Stimulated activated CD4-positive, alpha-beta T cell treated with anti-CD3 and anti-CD28 coated beads, Interleukin-15, amount 100 ng/mL, for 24 hours (primary cell): Measurements from ENCODE around the gene PLCB1.
"Not testable (repeated sequence)": the region's sequence is repeated elsewhere in the genome, so short reads cannot be mapped to it uniquely, and the experiment has no call there.

Source experiments
- DNase-seq: peaks from one replicate; pipeline ENCODE4 v3.0.0-alpha.2; 2020

The PLCB1 gene

GRCh38 chr20:8635048-8635572, 503.0 kb downstream of the PLCB1 start:
- DNase-seq, result no peak

- no peak for DNase-seq
Measured at GRCh38 chr20:8635837-8636236, 503.8 kb downstream of the PLCB1 start.

- no peak for DNase-seq
Measured at GRCh38 chr20:8639112-8639778, 507.2 kb downstream of the PLCB1 start.

GRCh38 chr20:8640461-8640860, 508.4 kb downstream of the PLCB1 start:
- no peak for DNase-seq

- DNase-seq, result no peak
Measured at GRCh38 chr20:8642247-8642646, 510.2 kb downstream of the PLCB1 start.

- DNase-seq, result not testable (repeated sequence)
Measured at GRCh38 chr20:8644468-8644867, 512.4 kb downstream of the PLCB1 start.

GRCh38 chr20:8645326-8645725, 513.3 kb downstream of the PLCB1 start:
- no peak for DNase-seq

GRCh38 chr20:8646033-8646441, 514.0 kb downstream of the PLCB1 start:
- no peak for DNase-seq

GRCh38 chr20:8646716-8647115, 514.6 kb downstream of the PLCB1 start:
- DNase-seq, result no peak

GRCh38 chr20:8647961-8648441, 515.9 kb downstream of the PLCB1 start:
- no peak for DNase-seq

GRCh38 chr20:8648466-8648865, 516.4 kb downstream of the PLCB1 start:
- DNase-seq, result no peak

- DNase-seq, result no peak
Measured at GRCh38 chr20:8652396-8652795, 520.3 kb downstream of the PLCB1 start.

- DNase-seq, result no peak
Measured at GRCh38 chr20:8654486-8654885, 522.4 kb downstream of the PLCB1 start.

- no peak for DNase-seq
Measured at GRCh38 chr20:8656335-8656734, 524.3 kb downstream of the PLCB1 start.

- DNase-seq, result no peak
Measured at GRCh38 chr20:8657664-8658063, 525.6 kb downstream of the PLCB1 start.

- no peak for DNase-seq
Measured at GRCh38 chr20:8658103-8658502, 526.0 kb downstream of the PLCB1 start.

GRCh38 chr20:8661229-8661952, 529.3 kb downstream of the PLCB1 start:
- DNase-seq, result no peak

GRCh38 chr20:8662433-8662954, 530.4 kb downstream of the PLCB1 start:
- DNase-seq, result no peak

- DNase-seq, result no peak
Measured at GRCh38 chr20:8663424-8663823, 531.4 kb downstream of the PLCB1 start.

GRCh38 chr20:8664778-8665177, 532.7 kb downstream of the PLCB1 start:
- DNase-seq, result no peak

GRCh38 chr20:8667306-8667705, 535.2 kb downstream of the PLCB1 start:
- DNase-seq, result no peak

- no peak for DNase-seq
Measured at GRCh38 chr20:8670207-8670892, 538.3 kb downstream of the PLCB1 start.

- DNase-seq, result no peak
Measured at GRCh38 chr20:8670893-8671215, 538.8 kb downstream of the PLCB1 start.
